Measurements from ENCODE around the gene HUWE1. TPM values are rescaled to one million over a fixed set of nuclear protein-coding genes. Genes with fewer than 3 reads are reported as not detected.

HUWE1 gene
- polyA plus RNA-seq, 2 of the 4 experiments (the other 2 are of a cell fraction): 55.7 to 120 TPM

DNA sequence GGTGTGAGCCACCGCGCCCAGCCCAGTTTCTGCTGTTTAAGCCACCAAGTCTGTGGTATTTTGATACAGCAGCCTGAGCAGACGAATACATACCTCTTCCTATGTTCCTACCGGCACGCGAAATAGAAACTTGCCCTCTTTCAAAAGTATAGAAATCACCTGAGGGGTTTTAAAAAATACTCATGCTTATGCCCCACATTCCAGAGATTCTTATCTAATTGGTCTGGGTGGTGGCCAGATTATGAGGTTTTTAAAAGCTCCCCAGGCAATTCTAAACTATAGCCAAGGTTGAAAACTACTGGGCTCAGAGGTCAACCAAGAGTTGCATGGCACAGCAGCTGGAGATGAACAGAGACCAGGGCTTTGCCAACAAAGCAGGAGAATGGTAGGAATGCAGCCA lies 24.9 kb upstream of the HUWE1 start:
- Histone ChIP-seq H3K4me1 (no peaks in the 10 kb centered on the region), H3K9me3 (no peaks in the 10 kb centered on the region), H3K4me3 (no peak overlapping the region), H3K4me2 (no peak overlapping the region), H3K27ac (no peak overlapping the region)
- ChIA-PET CTCF (no interaction called here), POLR2A (no interaction called here)
- TF ChIP-seq RFX5 (IDR thresholded peaks at IDR 0.05) (no peak), POLR2A (IDR thresholded peaks at IDR 0.05; ENCODE audit: low read length) (no peak), CBX8 (IDR thresholded peaks at IDR 0.05) (no peak), EHF (CRISPR knock-in tag; IDR thresholded peaks at IDR 0.05) (no peak), RARB (CRISPR knock-in tag; IDR thresholded peaks at IDR 0.05) (no peak), EP300 (IDR thresholded peaks at IDR 0.05) (no peak)
- TF ChIP-seq, protein P1, sequence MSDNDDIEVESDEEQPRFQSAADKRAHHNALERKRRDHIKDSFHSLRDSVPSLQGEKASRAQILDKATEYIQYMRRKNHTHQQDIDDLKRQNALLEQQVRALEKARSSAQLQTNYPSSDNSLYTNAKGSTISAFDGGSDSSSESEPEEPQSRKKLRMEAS (IDR thresholded peaks at IDR 0.05): no peak
- ATAC-seq: no peak
- DNase-seq (ENCODE audit: low read depth in 1 of 2, low spot score in 1 of 2): no peak
- 96% methylated on average over 6 of the region's 6 CpGs for WGBS (ENCODE audit: missing lambda C conversion rate)
- FAIRE-seq: no peak

DNA sequence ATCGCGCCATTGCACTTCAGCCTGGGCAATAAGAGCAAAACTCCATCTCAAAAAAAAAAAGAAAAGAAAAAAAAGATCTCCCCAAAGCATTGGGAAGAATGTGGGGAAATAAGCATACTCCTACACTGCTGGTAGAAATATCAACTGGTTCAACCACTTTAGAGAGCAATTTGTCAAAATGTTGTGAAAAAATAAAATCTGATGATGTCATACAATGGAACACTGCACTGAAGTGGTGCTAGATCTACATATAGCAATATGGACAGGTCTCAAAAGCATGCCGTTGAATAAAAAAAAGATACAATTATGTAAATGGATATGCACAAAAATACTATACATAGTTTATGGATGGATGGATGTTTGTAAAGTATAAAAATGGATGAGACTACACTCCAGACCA lies 18.3 kb upstream of the HUWE1 start:
- WGBS (ENCODE audit: missing lambda C conversion rate): 96% methylated on average over 3 of the region's 3 CpGs
- H3K4me3 ChIP-seq: no peak overlapping the region
- no peak for ATAC-seq
- ChIA-PET POLR2A (interaction anchor here (0.7 kb wide), 1 partner anchor 19 kb away, joined by 3 read pairs; the partner anchor contains the start of gene HUWE1), CTCF (no interaction called here)
- H3K9me3 ChIP-seq: no peaks in the 10 kb centered on the region
- no peaks in the 10 kb centered on the region for H3K4me1 ChIP-seq
- H3K4me2 ChIP-seq: no peak overlapping the region
- DNase-seq (ENCODE audit: low read depth in 1 of 2, low spot score in 1 of 2): no peak
- FAIRE-seq: no peak
- no peak overlapping the region for H3K27ac ChIP-seq
- TF ChIP-seq HDAC2 (IDR thresholded peaks at IDR 0.05): no peak
- TF ChIP-seq ESRRA (IDR thresholded peaks at IDR 0.05; ENCODE audit: borderline replicate concordance, low read length): no peak
- TF ChIP-seq ZSCAN20 (CRISPR knock-in tag; IDR thresholded peaks at IDR 0.05): no peak
- TF ChIP-seq, protein P2, sequence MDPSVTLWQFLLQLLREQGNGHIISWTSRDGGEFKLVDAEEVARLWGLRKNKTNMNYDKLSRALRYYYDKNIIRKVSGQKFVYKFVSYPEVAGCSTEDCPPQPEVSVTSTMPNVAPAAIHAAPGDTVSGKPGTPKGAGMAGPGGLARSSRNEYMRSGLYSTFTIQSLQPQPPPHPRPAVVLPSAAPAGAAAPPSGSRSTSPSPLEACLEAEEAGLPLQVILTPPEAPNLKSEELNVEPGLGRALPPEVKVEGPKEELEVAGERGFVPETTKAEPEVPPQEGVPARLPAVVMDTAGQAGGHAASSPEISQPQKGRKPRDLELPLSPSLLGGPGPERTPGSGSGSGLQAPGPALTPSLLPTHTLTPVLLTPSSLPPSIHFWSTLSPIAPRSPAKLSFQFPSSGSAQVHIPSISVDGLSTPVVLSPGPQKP (IDR thresholded peaks at IDR 0.05; ENCODE audit: low read depth, low read length): no peak
- TF ChIP-seq, protein P3, sequence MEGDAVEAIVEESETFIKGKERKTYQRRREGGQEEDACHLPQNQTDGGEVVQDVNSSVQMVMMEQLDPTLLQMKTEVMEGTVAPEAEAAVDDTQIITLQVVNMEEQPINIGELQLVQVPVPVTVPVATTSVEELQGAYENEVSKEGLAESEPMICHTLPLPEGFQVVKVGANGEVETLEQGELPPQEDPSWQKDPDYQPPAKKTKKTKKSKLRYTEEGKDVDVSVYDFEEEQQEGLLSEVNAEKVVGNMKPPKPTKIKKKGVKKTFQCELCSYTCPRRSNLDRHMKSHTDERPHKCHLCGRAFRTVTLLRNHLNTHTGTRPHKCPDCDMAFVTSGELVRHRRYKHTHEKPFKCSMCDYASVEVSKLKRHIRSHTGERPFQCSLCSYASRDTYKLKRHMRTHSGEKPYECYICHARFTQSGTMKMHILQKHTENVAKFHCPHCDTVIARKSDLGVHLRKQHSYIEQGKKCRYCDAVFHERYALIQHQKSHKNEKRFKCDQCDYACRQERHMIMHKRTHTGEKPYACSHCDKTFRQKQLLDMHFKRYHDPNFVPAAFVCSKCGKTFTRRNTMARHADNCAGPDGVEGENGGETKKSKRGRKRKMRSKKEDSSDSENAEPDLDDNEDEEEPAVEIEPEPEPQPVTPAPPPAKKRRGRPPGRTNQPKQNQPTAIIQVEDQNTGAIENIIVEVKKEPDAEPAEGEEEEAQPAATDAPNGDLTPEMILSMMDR (IDR thresholded peaks at IDR 0.05): no peak

DNA sequence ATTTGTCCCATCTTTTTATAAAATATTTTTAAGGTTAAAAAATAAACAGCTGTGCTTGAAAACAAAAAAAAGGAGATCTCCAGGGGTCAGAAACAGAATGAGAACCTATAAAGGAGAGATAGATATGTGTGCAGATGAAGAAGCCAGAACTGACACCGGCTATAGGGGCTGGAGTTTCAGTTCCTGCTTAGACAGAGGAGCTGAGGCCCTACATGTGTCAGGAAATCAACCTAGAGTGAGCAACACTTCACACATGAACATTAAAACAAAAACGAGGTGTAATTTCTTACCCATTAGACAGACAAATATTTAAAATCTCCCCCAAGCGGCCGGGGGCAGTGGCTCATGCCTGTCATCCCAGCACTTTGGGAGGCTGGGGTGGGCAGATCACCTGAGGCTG lies 17.8 kb upstream of the HUWE1 start:
- no peak for FAIRE-seq
- ChIA-PET CTCF (no interaction called here), POLR2A (no interaction called here)
- TF ChIP-seq CEBPB (IDR thresholded peaks at IDR 0.05) (no peak), RARB (CRISPR knock-in tag; IDR thresholded peaks at IDR 0.05) (no peak), FOSB (CRISPR knock-in tag; IDR thresholded peaks at IDR 0.05) (no peak), HEYL (CRISPR knock-in tag; IDR thresholded peaks at IDR 0.05) (no peak), ZSCAN20 (CRISPR knock-in tag; IDR thresholded peaks at IDR 0.05) (no peak), CBX2 (IDR thresholded peaks at IDR 0.05; ENCODE audit: borderline replicate concordance, low read depth) (no peak), TFCP2L1 (CRISPR knock-in tag; IDR thresholded peaks at IDR 0.05) (no peak), EHMT2 (IDR thresholded peaks at IDR 0.05; ENCODE audit: low read depth) (no peak), FOXS1 (CRISPR knock-in tag; IDR thresholded peaks at IDR 0.05) (no peak), NPAS2 (CRISPR knock-in tag; IDR thresholded peaks at IDR 0.05; ENCODE audit: borderline replicate concordance) (no peak), TP53 (CRISPR knock-in tag; IDR thresholded peaks at IDR 0.05) (no peak), MYC (IDR thresholded peaks at IDR 0.05; ENCODE audit: borderline replicate concordance, low read length) (no peak), PHF8 (IDR thresholded peaks at IDR 0.05; ENCODE audit: borderline replicate concordance, low read depth) (no peak), MAZ (IDR thresholded peaks at IDR 0.05; ENCODE audit: borderline replicate concordance, low read depth, low read length) (no peak), EP300 (IDR thresholded peaks at IDR 0.05) (no peak)
- TF ChIP-seq, protein P4, sequence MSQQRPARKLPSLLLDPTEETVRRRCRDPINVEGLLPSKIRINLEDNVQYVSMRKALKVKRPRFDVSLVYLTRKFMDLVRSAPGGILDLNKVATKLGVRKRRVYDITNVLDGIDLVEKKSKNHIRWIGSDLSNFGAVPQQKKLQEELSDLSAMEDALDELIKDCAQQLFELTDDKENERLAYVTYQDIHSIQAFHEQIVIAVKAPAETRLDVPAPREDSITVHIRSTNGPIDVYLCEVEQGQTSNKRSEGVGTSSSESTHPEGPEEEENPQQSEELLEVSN (IDR thresholded peaks at IDR 0.05; ENCODE audit: borderline replicate concordance, low read depth): no peak
- TF ChIP-seq, protein P5, sequence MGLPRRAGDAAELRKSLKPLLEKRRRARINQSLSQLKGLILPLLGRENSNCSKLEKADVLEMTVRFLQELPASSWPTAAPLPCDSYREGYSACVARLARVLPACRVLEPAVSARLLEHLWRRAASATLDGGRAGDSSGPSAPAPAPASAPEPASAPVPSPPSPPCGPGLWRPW (IDR thresholded peaks at IDR 0.05): no peak
- TF ChIP-seq, protein P6, sequence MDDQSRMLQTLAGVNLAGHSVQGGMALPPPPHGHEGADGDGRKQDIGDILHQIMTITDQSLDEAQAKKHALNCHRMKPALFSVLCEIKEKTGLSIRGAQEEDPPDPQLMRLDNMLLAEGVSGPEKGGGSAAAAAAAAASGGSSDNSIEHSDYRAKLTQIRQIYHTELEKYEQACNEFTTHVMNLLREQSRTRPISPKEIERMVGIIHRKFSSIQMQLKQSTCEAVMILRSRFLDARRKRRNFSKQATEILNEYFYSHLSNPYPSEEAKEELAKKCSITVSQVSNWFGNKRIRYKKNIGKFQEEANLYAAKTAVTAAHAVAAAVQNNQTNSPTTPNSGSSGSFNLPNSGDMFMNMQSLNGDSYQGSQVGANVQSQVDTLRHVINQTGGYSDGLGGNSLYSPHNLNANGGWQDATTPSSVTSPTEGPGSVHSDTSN (IDR thresholded peaks at IDR 0.05): no peak
- no peak for ATAC-seq
- Histone ChIP-seq H3K4me1 (no peaks in the 10 kb centered on the region), H3K4me2 (no peak overlapping the region), H3K9me3 (no peaks in the 10 kb centered on the region), H3K27ac (no peak overlapping the region), H3K4me3 (no peak overlapping the region)
- 28% methylated on average over 4 of the region's 4 CpGs for whole genome bisulfite sequencing (ENCODE audit: missing lambda C conversion rate)
- no peak for DNase-seq (ENCODE audit: low read depth in 1 of 2, low spot score in 1 of 2)
